NCI-H2081 (cell line): Measurements from ENCODE around the gene PAPOLB.
A peak's percentile ranks its signal among the peaks of the same experiment; 100 is the strongest.

Experiments used
- DNase-seq, 2 experiments: peaks; one replicate each; lab custom pipeline; 2025; lab: John Stamatoyannopoulos, UW

PAPOLB gene

DNA sequence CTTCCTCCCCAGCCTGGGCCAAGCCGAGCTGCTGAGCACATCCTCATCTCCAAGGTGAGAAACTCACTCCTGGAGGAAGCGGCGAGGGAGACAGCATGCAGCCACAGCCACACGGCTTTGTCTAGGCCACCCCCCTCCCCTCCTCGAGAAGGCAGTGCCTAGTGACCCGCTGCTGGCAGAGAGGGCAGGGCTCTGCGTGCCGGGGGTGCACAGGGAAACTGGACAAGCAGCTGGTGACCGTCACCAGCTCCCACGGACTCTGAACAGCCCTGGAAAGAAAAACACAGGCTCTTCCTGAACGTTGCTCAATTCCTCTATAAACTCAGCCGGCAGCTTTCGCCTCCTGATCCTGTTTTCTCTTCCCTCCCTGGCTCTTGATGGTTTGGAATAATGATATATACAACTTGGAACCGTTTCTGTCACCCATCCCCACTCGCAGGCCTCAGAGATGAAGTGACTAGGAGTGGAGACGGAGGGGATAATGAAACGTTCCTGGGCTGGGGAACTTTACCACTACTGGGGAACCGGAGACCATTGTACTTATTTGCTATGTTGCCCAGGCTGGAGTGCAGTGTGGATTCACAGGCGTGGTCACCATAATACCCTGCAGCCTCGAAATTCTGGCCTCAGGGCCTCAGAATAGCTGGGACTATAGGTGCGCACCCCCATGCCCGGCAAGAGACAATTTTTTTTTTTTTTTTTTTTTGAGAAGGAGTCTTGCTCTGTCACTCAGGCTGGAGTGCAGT, 19.3 kb downstream of the PAPOLB start:
- no peak for DNase-seq

DNA sequence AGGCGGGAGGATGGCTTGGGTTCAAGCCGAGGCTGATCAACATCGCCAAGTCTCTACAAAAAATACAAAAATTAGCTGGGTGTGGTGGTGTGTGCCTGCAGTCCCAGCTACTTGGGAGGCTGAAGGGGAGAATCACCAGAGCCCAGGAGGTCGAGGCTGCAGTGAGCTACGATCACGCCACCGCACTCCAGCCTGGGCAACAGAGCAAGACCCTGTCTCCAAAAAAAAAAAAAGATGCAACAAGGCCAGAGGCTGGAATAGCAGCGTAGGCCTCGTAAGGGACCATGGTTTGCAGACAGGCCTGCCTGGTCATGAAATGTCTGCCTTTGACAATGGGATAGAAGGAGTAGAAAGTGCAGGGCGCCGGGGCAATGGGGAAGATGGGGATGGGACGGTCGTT, 20.0 kb downstream of the PAPOLB start:
- DNase-seq: no peak

DNA sequence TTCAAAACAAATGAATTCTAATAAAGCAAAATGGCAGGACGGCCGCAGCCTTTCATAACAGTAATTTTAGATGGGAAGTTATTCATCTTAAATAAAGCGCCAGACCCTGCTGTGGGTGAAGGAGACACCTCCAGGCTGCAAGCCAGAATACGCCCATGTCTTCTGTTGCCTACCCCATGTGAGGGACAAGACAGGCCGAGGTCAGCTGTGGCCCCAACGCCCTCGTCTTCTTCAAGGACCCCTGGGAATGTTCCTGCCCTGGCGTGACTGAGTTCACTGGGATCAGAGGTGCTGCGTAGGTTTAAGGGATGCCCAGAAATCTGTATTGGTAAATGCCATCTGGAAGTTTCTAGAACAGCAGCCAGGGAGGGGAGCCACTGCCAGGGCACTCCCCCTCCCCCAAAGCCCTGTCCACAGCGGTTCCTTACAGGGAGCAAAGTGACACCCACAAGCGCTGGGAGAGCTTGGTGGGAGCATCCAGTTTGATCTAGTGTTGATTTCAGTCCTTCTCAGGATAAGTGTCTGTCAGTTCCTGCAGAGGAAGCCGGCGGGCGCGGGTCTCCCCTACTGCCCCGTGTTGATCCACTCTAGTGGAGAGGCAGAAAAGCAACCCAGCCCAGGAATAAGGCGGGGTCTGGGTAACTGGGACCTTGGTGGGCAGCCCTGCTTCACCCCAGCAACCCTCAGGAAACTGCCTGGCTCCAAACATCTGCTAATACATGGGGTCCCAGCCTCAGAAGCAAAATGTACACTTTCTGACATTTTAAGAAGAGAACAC, 20.6 kb downstream of the PAPOLB start:
- DNase-seq: no peak

DNA sequence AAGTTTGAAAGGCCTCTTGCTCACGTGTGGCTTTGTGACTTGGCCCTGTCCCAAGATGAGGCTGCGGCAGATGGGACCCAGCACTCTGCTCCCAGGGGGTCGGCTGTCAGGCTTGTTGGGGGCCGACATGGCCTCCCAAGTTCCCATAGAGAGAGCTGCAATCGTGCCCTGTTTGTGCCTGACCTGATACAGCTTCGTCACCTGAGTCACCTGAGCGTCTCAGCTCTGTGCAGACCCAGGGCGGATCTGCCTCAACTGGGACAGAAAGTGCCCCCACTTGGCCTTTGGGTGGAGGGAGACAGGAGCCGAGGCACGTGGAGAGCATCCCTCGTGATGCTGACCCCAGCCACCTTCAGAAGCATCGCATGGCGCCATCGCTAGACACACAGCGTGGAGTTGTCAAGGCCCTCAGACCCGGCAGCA, 21.7 kb downstream of the PAPOLB start:
- no peak for DNase-seq

DNA sequence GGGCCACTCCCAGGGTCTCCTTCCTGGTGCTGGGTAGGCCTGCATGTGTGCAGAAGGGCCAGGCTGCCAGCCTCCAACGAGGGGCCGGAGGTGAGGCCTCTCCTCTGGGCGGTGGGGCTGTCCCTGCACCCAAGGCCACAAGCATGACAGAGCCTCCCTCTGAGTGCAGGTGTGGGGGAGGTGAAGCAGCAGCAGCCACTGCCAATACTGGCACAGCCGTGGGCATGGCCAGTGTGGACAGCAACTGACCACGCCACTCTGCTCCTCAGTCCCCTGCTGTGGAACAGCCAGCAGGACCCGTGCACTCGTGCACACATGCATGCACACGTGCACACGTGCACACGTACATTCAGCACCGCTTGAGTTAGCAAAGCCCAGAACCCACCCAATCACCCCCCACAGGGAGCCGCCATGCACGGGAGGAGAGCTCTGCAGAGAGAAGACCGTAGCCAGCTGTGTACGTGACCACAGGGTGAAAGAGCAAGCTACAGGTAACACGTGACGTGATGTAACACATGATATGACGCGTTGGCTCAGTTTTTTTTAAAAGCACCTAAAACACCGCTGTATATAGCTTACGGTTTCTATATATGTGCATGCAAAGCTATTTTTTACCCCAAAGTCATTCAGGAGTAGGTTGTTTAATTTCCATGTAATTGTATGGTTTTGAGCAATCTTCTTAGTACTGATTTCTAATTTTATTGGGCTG, 23.1 kb downstream of the PAPOLB start:
- DNase-seq: no peak

DNA sequence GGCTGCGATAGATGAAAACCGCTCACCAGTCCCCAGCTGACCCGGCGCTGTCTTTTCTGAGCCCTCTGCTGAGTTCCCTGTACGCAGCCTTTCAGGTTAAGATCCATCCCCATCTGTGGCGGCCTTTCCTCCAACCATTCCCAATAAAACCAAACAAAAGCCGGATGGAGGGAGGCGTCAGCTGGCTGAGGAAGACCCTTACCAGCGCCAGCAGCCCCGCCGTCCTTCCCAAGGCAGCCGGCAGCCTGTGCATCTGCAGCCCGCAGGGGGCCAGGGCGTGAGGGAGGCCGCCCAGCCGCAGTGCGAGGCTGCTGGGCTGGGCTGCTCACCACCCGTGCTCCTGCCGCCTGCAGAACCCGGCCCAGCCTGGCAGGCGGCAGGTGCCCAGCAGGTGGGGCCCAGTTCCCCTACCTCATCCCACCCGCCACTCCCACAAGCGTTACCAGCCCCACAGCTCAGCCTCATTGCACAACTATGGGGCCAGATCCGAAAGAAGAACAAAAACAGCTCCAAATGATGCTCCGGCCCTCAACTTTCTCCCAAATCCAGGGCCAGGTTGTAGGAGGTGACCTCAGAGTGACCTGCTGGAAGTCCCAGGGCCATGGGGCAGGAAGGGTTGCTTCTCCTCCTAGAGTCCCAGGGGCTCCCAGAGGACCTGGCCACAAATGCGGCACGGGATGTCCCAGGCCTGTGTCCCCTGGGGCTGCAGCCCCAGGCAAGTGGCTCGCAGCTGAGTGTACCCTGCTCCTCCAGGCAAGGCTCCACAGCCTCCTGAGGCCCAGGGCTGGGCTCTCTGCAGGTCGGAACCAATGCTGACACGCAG, 23.8 kb downstream of the PAPOLB start:
- DNase-seq: no peak

DNA sequence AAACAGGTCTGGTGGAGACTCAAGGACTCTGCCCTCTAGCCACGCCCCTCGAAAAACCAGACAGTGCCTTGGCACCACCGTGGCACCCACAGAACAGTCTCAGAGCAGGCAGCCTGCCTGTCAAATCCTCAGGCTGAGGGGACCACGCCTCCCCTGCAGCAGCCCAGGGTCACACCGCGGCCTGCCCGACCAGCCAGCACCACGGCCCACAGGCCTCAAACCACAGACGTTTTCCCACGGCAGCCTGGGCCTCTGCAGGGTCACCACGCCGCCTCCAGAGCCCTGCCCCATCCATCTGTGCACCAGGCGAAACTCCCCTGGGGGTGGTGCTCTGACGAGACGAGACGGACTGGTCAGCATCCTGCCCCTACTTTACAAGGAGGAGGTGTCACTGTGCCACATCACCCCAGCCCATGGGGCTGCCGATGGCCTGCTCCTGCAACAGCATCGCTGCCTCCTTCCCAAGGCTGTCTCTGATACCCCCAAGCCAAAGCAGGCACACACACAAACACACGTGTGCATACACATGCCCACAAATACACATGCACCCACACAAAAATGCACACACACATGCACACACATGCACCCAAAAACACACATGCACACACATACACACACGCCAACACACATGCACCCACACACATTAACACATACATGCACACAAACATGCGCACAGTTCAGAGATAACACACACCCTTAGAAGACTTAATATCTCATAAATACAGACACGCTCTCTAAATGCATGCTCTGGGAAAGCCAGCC, 24.6 kb downstream of the PAPOLB start:
- no peak for DNase-seq

DNA sequence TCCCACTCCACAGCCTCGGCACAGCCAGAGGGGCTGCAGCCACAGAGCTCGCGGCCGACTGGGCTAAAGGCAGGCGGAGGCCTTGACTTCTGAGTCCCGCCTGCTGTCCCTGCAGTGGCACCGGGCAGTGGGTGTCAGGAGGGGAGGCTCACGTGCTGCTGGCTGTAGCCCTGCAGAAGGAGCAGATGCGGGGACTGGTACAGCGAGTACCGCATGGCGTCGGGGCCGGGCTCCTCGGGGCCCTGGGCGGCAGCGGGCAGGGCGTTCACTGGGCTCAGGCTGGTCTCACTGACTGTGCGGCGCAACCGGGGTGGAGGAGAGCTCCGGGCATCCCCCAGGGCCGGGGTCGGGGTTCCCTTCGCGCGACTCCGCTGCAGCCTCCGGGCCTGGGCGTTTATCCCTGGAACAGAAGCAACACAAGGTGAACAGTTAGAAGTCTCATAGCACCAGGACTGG, 25.6 kb downstream of the PAPOLB start:
- no peak for DNase-seq

DNA sequence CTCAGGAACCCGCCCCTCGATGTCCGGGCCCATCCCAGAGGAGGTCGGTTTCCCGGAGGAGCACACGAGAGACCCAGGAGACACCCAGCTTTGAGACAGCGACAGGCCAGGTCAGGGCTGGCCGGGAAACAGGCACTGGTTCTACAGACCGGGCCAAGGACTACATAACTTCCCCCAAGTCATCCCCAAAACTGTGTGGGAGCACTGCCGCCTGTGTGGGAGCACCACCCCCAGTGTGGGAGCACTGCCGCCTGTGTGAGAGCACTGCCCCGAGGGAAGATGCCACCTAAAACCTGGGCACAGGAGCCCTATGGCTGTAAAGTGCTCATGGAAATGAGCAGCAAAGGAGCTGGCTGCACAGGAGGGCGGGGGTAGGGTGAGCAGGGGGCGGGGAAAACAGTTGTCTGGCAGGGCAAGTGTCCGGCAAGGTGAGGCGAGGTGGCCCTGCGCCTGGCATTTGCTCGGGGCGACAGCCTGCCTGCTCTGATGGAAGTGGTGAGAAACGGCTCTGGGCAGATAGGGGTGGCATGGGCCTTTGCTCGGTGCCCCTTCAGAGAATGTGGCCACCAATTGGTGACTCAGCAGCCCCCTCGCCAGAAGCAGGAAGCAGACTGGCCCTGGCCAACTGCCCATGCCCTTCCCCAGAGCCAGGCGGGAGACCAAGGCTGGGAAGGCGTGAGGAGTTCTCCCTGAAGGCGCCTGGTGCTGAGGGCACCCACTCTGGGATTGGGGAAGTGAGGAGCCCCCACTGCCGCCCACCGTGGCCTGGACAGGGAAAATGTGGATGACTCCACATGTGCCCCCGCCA, 26.2 kb downstream of the PAPOLB start:
- no peak for DNase-seq

DNA sequence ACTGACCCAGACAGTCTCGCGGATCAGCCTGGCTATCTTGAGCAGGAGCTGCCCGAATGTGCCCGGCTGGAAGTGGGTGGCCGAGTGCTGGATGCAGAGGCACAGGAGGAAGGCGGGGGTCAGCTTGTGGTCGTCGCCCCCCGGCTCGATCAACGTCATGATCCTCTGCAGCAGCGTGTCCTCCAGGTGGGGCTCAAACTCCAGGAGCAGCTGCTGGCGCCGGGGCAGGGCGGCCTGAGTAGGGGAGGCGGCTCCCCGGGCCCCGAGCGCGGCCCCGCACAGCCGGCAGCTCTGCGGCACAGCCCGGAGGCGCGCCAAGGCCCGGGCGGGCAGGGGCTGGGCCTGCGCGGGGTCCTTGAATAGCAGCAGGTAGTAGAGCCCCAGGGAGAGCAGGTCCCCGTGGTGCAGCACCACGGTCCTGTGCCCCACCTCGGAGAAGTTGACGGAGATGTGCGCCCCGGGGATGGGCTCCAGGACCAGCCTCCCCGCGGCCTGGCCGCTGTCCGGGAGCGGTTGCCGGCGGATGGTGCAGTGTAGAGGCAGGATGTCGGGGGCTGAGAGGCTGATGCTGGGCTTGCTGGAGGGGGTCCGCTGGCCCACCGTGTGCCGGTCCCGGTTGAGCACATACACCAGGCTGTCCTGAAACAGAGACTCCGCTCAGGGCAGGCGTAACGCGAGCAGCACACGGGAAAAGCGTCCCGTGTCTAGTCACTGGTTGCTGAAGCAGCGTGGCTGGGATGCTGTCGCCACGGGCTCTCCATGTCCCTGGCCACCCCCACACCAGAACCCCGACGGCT, 27.0 kb downstream of the PAPOLB start:
- no peak for DNase-seq

DNA sequence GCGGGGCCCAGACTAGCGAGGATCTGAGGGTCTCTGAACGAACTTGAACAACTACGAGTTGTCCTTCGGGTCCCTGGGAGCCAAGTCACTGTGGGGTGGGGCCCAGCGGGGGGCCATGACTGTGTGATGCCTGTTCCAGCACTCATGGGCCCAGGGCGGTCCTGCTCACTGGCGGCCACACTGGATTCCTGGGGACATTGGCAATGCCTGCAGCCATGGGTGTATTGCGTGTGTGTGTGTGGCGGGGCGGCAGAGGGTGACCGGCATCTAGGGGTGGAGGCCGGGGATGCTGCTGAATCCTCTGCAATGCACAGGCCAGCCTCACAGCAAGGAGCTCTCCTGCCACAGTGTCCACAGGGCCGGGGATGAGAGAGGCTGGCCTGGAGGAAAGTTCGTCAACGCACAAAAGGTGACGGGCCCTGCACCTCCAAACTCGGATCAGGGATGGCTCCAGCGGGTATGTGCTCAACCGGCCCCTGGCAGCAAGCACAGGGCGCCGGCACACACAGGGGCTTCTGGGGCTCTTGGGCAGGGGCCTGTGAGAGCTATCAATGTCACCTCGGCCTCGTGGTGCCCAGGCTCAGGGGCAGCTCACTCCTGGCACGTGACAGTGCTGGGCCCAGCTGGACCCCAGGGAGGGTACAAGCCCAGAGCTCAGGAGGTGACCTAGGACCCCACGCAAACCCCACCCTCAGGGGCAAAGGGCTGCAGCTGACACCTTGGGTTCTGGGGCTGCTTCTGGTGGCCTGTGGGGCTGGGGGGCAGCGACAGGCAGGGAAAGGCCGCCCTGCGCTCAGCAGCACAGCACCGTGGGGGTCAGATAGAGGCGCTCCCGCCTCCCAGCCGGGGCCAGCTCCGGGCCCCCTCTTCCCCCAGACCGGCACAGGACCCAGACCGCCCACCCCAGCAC, 27.9 kb downstream of the PAPOLB start:
- no peak for DNase-seq

DNA sequence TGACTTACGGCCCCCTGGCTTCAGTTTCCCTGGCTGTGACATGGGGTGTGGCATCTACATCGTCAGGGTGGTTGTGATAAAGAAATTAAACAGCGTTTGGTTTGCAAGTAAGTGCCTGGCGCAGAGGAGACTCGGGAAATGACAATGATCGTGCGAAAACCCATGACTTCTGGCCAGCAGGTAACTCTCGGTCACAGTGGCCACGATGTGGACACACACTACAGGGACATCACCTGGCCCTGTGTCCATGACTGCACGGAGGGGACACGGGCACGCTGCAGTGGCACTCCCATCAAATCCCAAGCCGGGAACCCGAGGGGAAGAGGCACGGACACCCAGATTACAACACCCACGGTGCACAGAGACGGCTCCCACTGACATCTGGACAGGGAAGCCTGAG, 28.7 kb downstream of the PAPOLB start:
- no peak for DNase-seq

DNA sequence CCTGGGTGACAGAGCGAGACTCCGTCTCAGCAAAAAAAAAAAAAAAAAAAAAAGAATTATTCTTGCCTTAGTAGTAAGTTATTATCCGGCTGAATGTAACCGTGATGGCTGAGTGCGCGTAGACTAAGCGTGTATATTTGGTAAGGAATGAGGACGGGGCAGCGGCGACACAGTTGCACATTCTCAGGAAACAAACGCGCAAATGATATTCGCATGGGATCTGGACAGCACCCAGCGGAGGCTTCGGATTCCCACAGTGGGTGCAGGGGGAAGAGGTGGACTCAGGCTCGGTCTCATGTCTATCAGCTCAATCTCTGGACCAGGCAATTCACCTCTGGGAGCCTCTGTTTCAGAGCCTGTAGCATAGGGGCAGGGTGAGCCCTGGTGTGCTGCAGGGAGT, 29.1 kb downstream of the PAPOLB start:
- no peak for DNase-seq

DNA sequence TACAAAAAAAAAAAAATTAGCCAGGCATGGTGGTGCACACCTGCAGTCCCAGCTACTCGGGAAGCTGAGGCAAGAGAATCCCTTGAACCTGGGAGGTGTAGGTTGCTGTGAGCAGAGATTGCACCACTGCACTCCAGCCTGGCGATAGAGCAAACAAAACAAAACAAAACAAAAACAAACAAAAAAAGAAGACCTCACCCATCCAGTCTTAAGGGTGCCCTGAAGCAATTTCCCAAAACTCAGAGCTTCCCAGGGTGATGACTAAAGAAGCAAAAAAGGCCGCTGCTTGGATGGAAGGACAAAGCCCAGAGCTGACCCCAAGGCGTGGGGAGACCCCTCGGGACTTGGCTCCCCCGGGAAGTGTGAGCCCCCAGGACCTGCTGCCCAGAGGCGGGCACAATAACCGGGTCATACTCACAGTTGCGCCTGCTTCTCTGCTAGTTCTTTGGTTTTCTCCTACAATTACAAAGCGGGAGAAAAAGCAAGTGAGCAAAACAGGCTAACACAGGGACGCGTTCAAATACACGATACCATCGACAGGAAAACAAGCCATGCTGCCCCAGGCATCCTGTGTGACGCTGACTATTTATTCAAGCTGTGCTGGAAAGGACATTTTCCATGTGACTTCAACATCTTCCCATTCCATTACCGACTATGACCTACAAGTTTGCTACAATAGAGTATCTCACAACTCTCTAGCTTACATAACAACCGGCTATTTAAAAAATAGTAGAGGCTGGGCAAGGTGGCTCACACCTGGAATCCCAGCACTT, 29.9 kb downstream of the PAPOLB start:
- no peak for DNase-seq

DNA sequence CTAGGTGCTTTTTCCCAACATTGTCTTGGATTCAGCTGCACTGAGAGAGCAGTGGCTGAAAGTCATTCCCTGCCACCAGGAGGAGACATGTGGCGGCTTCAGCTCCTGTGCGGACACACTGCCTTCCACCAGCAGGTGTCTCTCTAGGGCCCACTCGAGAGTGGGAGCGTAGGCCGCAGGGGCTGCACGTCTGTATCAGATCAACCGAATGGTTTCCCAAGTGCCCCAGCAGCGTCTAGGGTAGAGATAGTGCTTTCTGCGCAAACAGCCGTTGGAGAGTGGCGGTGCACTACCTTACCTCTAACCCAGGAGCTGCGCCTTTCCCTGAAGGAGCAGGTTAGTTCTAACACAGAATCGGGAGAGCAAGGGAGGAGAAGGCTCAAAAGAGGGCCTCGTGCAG, 31.7 kb downstream of the PAPOLB start:
- DNase-seq: peak in 1 of 2 experiments; percentile 8

DNA sequence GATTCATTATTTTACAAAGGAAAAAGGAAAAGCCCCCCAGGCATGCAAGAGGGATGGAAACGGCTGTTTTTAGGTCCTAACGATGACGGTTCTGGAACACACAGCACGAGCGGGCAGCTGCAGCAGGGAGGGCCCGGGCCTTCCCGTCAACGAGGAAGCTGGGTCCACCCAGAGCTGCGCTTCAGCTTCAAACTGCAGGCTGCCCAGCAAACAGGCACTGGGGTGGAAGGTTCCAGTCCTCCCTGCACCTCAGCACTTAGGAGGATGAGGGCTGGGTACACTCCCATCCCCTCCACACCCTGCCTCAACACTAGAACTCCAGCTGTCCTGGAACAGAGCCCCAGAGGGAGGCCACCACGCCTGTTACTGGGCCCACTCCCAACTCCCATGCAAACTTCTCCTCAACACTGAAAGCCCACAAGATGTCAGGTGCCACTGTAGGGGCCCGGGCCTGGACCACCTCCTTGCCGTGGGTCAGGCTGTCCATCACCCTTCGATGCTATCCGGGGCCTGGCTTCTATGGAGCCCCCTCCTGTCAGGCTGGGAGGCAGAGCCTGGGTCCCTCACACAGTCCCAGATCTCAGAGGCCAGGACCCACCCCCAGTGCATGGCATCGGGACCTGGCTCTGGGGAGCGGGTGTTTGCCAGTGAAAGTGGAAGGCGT, 33.0 kb downstream of the PAPOLB start:
- no peak for DNase-seq

DNA sequence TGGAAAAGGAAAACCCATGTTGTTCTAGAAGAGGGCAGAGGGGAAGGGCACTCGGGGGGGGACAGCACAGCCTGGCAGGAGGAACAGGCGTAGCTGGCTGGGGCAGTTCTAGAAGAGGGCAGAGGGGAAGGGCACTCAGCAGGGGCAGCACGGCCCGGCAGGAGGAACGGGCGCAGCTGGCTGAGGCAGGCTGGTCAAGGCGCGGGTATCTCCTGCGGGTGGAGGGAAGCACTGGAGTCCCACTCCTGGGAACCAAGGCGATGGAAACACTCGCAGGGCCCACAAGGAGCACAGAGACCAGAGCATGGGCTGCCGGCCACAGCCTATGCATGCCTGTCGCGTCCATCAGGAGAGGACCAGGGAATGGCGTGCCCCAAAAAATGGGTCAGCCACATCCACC, 36.7 kb downstream of the PAPOLB start:
- DNase-seq: no peak
